IgD-negative memory B cell (primary cell): ENCODE results near the gene FOXO1. TPM values are rescaled to one million over a fixed set of nuclear protein-coding genes. Genes with fewer than 3 reads are reported as not detected.

Experiments
- H3K27ac Mint-ChIP-seq, 3 donors: one replicate each; pipeline ENCODE4 v1.8.0; 2020 to 2022; ENCODE audit warnings: mild to moderate bottlenecking in 3 of 3, mixed read lengths in 3 of 3, moderate library complexity in 1 of 3
- H3K27me3 Mint-ChIP-seq: one replicate; pipeline ENCODE4 v1.8.0; 2021; ENCODE audit warnings: mixed read lengths
- H3K36me3 Mint-ChIP-seq: one replicate; pipeline ENCODE4 v1.8.0; 2020; ENCODE audit warnings: mild to moderate bottlenecking, mixed read lengths
- H3K4me1 Mint-ChIP-seq, 3 donors: one replicate each; pipeline ENCODE4 v1.8.0; 2020 to 2022; ENCODE audit warnings: mixed read lengths in 3 of 3, mild to moderate bottlenecking in 1 of 3
- H3K4me3 Mint-ChIP-seq, 4 donors: one replicate each; pipeline ENCODE4 v1.8.0; 2020 to 2022; ENCODE audit warnings: mild to moderate bottlenecking in 4 of 4, mixed read lengths in 4 of 4, moderate library complexity in 3 of 4
- H3K9me3 Mint-ChIP-seq, 3 donors: one replicate each; pipeline ENCODE4 v1.8.0; 2020 to 2021; ENCODE audit warnings: mixed read lengths in 3 of 3, mild to moderate bottlenecking in 1 of 3
- polyA plus RNA-seq: library from polyadenylated mRNA; unstranded; fragments of 300-500 nt; fragmentation: Illumina TruSeq; gene quantifications from one replicate; pipeline ENCODE4 v1.2.3, GENCODE V29; 2021

The FOXO1 gene
- polyA plus RNA-seq, 1 donor from 2014 or later: 16.5 TPM

DNA sequence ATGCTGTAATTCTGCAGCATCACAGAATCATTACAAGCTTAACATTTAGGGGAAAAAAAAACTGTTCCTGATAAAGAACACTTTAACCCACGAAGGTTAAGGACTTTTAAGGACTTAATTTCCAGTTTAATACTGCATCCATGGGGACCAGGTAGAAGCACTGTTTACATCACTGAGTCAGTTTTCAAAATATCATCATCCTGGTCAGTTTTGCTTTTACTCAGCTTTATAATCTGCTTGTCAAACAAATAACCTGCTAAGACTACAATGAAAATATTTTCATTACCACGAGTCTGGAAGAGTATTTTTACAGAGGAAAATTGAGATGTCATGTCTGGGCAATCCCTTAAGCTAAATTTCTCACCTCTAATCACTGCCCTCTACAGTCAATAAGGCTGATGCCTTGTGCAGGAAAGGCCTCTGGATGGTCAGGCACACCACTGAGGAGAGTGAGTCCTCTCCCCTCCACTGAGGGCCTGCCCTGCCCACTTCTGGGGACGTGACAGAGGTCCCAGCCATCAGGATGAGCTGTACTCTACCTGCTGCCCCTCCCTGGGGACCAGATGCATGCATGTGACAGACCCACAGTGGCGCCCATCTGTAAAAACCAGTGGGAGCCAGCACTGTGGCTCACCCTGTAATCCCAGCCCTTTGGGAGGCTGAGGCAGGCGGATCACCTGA lies 31.0 kb downstream of the FOXO1 start:
- no peak overlapping the region for H3K27ac Mint-ChIP-seq
- peak overlapping the region in 1 of 4 donors; percentile 17 for H3K4me3 Mint-ChIP-seq
- peaks cover 7% of the 10 kb centered on the region for H3K36me3 Mint-ChIP-seq
- no peaks in the 10 kb centered on the region for H3K27me3 Mint-ChIP-seq
- no peaks in the 10 kb centered on the region for H3K9me3 Mint-ChIP-seq
- H3K4me1 Mint-ChIP-seq: peaks cover 54 to 67% (median 61%) of the 10 kb centered on the region in 3 donors

DNA sequence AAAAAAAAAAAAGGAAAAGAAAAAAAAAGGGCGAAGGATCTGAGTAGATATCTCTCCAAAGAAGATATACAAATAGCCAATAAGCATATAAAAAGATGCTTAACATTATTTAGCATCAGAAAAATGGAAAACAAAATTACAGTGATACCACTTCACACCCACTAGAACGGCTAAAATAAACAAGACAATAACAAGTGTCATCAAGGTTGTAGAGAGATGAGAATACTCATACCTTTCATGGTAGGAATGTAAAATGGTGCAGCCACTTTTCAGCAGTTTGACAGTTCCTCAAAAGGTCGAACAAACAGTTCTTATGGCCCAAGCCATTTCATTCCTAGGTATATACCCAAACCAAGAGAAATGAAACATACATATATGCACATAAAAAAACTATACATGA lies 33.5 kb downstream of the FOXO1 start:
- Mint-ChIP-seq H3K9me3 (no peaks in the 10 kb centered on the region), H3K4me3 (peak overlapping the region in 1 of 4 donors; percentile 21), H3K36me3 (peaks cover 7% of the 10 kb centered on the region), H3K4me1 (peaks cover 47 to 66% (median 55%) of the 10 kb centered on the region in 3 donors), H3K27me3 (no peaks in the 10 kb centered on the region), H3K27ac (no peak overlapping the region)

DNA sequence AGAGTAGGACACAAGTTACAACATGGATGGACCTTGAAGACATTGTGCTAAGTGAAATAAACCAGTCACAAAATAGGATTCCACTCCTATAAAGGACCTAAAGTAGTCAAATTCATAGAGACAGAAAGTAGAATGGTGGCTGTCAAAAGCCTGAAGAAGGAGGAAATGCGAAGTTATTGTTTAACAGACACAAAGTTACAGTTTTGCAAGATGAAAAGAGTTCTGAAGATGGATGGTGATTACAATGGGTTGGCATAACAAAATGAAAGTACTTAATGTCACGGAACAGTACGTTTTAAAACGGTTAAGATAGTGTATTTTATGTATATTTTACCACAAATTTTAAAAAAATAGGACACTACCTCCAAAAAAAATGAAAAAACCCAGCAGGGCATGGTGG lies 34.8 kb downstream of the FOXO1 start:
- H3K4me1 Mint-ChIP-seq: peaks cover 50 to 66% (median 54%) of the 10 kb centered on the region in 3 donors
- H3K9me3 Mint-ChIP-seq: no peaks in the 10 kb centered on the region
- no peaks in the 10 kb centered on the region for H3K27me3 Mint-ChIP-seq
- H3K36me3 Mint-ChIP-seq: peaks cover 7% of the 10 kb centered on the region
- peak overlapping the region in 2 of 3 donors; percentile 33 to 43 for H3K27ac Mint-ChIP-seq
- peak overlapping the region in 2 of 4 donors; percentile 1 to 84 for H3K4me3 Mint-ChIP-seq

DNA sequence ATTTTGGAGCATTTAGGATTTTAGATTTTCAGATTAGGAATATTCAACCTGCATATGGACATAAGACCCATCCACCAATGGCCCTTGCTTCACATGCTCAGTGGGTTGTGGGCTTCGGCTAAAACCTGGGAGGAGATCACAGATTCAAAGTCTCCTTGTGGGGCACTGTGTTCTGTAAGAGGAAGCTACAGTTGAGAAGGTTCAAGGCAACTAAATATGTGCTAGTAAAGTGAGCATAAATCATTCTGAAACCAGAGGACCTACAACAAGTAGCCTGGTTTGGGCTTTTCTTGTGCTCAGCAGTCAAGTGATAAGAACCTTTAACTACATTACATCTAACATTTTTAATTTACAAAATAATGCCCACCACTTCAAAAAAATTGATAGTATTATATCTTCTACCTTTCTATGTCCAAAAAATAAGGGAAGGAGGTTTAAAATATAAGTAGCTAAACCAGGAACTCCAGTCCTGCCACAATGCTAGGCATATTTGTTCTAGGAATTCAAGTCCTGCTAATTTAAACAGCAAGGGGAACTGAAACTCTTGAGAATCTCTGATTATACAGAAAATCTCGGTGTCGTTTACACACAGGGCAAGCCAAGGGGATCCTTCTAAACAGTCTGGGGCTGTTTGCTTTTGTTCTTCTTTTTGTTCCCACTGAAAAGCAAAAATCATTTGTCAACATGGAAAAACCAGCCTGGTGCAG lies 36.6 kb downstream of the FOXO1 start:
- Mint-ChIP-seq H3K36me3 (peaks cover 7% of the 10 kb centered on the region), H3K4me1 (peaks cover 53 to 62% (median 55%) of the 10 kb centered on the region in 3 donors), H3K9me3 (no peaks in the 10 kb centered on the region), H3K27me3 (no peaks in the 10 kb centered on the region), H3K27ac (peak overlapping the region; percentile 70 to 92 (median 86)), H3K4me3 (peak overlapping the region in 3 of 4 donors; percentile 19 to 84 (median 67))

DNA sequence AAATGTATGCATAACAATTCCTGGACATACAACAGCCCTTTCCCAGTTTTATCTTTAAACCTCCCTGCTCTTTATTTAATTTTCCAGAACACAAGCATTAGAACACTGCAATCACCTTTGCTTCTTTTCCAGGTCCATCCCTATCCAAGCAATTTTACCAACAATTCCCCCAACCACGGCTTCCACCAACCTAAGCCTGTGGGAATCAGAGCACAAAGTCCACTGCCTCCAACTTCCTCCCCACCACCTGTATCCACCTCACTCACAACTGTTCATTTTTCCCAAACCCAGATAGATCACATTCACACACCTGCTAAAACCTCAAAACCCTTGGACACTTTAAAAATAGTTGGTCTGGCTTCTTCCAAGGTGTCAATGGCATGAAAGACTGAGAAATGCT lies 39.5 kb downstream of the FOXO1 start:
- Mint-ChIP-seq H3K4me3 (peak overlapping the region in 1 of 4 donors; percentile 2), H3K4me1 (peaks cover 64 to 73% (median 70%) of the 10 kb centered on the region in 3 donors), H3K27ac (peak overlapping the region in 2 of 3 donors; percentile 2 to 30), H3K27me3 (no peaks in the 10 kb centered on the region), H3K9me3 (no peaks in the 10 kb centered on the region), H3K36me3 (peaks cover 5% of the 10 kb centered on the region)

DNA sequence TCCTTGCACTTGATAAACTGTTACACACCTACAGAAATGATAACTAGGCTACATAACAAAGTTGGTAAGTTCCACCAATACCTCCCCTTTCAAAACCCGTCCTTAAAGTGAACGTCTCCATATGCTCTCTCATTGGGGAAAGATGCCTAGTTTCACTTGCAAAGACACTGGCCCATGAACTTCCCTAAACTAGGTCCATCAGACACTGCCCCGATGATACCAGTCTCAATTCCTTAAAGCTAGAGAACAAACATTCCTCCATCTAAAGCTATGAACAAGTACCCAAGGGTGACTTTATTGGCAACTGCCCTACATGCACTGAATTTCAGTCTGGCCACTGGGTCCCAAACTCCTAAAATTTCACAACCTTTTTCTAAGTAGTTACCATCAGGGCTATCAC lies 39.9 kb downstream of the FOXO1 start:
- H3K9me3 Mint-ChIP-seq: no peaks in the 10 kb centered on the region
- H3K27ac Mint-ChIP-seq: peak overlapping the region; percentile 2 to 65 (median 30)
- peak overlapping the region in 3 of 4 donors; percentile 2 to 69 (median 28) for H3K4me3 Mint-ChIP-seq
- peaks cover 62 to 72% (median 67%) of the 10 kb centered on the region in 3 donors for H3K4me1 Mint-ChIP-seq
- H3K27me3 Mint-ChIP-seq: no peaks in the 10 kb centered on the region
- peaks cover 4% of the 10 kb centered on the region for H3K36me3 Mint-ChIP-seq

DNA sequence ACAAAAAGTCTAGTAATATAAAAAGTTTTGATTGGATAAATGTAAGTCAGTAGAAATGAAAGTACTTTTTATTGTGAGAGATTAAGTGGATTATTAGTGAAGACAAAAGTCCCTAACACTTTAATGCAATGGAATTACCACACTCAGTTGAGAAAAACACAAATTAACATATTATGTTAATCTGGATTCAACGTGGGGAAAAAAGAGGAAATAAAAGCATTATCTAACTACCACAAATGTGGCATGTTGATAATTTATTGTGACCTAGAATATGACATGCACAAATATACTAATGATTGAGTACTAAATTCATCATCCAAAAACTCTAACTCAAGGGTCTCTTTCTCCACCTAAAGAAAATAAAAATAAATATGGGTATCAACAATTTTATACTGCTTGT lies 41.5 kb downstream of the FOXO1 start:
- Mint-ChIP-seq H3K9me3 (no peaks in the 10 kb centered on the region), H3K4me1 (peaks cover 56 to 64% (median 59%) of the 10 kb centered on the region in 3 donors), H3K4me3 (peak overlapping the region in 1 of 4 donors; percentile 78), H3K36me3 (peaks cover 2% of the 10 kb centered on the region), H3K27me3 (no peaks in the 10 kb centered on the region), H3K27ac (no peak overlapping the region)

DNA sequence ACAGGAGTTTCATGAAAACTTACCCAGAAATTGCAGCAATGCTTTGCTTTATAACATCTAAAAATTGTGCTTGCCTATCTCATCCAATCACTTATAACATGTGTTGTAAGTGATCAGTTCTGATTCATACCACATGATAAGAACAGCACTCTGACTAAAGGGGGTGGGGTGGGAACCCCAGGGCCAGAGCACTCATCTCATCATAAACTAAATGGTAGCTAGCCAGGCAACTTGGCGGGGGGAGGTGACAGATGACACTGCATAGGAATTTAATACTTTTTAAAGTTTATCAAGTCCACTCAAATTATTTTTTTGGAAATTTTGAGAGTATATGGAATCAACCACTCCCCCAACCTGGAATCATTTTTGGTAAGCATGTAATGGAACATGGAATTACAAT lies 42.1 kb downstream of the FOXO1 start:
- Mint-ChIP-seq H3K4me1 (peaks cover 57 to 64% (median 59%) of the 10 kb centered on the region in 3 donors), H3K4me3 (peak overlapping the region in 1 of 4 donors; percentile 78), H3K27ac (no peak overlapping the region), H3K36me3 (peaks cover 6% of the 10 kb centered on the region), H3K27me3 (no peaks in the 10 kb centered on the region), H3K9me3 (no peaks in the 10 kb centered on the region)

DNA sequence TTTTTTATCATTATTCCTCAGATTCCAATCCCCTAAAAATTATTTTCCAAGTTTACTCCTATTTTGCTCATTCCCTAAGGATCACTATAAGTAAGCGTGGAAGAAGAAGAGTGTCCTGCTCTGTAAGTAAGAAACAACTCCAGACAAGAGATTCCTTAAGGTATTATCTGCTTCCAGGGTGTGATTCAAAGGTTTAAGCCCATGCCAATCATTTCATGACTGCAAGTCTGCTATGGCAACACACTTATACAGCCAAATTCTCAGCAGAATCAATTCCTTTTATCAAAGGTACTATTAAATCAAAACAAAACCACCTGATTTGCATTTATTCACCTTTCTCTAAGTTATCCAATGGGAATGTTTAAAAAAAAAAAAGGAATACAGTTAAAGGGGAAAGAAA lies 43.7 kb downstream of the FOXO1 start:
- Mint-ChIP-seq H3K4me1 (peaks cover 59 to 63% (median 63%) of the 10 kb centered on the region in 3 donors), H3K36me3 (peaks cover 8% of the 10 kb centered on the region), H3K9me3 (no peaks in the 10 kb centered on the region), H3K27ac (peak overlapping the region in 1 of 3 donors; percentile 6), H3K27me3 (no peaks in the 10 kb centered on the region), H3K4me3 (peak overlapping the region in 1 of 4 donors; percentile 36)

DNA sequence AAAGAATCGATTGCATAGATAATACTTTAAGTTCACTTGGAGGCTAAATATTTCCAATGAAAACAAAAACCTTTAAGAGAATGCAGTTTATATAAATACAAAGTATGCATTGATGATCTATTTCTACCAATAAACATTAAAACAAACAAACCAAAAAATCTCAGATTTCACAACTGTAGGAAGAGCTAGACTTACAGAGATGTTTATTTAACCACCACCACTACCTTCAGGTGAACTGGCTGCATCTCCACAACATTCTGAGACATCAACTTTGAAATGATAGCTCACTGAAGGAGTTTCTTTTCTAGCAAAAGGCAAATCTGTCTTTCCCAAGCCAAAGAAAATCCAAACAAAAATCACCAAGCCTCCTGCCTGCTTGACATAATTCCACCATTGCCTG lies 44.2 kb downstream of the FOXO1 start:
- H3K4me1 Mint-ChIP-seq: peaks cover 61 to 66% (median 62%) of the 10 kb centered on the region in 3 donors
- no peak overlapping the region for H3K27ac Mint-ChIP-seq
- H3K36me3 Mint-ChIP-seq: peaks cover 8% of the 10 kb centered on the region
- H3K9me3 Mint-ChIP-seq: no peaks in the 10 kb centered on the region
- H3K4me3 Mint-ChIP-seq: peak overlapping the region in 1 of 4 donors; percentile 42
- no peaks in the 10 kb centered on the region for H3K27me3 Mint-ChIP-seq

DNA sequence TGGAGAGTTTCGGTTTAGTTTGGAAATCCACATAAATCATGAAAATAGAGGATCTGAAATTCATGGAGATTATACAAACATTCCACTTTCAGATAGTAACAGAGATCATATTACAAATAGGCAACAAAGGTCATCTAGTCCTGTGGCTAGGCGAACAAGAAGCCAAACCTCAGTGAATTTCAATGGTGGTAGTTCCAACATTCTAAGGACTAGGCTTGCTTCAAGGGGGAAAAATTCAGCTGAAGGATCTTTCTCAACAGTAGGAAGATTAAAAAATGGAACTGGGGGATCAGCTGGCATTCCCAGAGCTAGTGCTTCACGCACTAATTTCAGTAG lies 47.0 kb downstream of the FOXO1 start:
- H3K27ac Mint-ChIP-seq: no peak overlapping the region
- peaks cover 8% of the 10 kb centered on the region for H3K36me3 Mint-ChIP-seq
- peak overlapping the region in 1 of 4 donors; percentile 11 for H3K4me3 Mint-ChIP-seq

DNA sequence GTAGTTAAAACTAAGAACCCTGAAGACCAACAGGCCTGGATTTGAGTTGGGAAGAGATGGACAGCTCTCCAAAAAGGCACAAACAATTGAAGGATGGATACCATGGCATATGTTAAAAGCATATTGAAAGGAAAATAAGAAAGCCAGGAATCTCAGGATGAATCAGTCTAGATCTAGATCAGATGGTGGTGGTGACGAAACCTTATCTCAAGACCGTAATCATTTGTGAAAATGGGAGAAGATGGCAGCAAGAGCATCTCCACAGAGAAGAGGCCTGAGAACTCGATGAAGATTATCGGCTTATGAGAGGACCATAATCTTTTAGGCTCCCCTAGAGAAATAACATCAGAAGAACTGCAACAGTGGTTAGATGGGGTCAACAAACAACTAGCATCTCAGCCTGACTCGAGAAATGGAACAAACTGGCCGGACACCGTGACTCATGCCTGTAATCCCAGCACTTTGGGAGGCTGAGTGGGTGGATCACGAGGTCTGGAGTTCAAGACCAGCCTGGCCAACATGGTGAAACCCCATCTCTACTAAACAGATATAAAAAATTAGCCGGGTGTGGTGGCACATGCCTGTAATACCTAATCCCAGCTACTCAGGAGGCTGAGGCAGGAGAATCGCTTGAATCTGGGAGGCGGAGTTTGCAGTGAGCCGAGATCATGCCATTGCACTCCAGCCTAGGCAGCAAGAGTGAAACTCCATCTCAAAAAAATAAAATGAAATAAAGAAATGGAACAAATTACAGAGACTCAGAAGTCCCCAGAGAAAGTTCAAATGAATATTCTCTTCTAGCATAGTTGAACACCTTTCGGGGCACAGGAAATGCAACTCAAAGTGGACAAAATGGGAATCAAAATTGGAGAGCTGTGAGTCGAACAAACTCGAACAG lies 47.6 kb downstream of the FOXO1 start:
- peak overlapping the region in 2 of 4 donors; percentile 20 to 38 for H3K4me3 Mint-ChIP-seq
- H3K4me1 Mint-ChIP-seq: peaks cover 59 to 74% (median 62%) of the 10 kb centered on the region in 3 donors
- H3K9me3 Mint-ChIP-seq: no peaks in the 10 kb centered on the region
- no peaks in the 10 kb centered on the region for H3K27me3 Mint-ChIP-seq
- H3K27ac Mint-ChIP-seq: no peak overlapping the region
- peaks cover 8% of the 10 kb centered on the region for H3K36me3 Mint-ChIP-seq

More for the DNA sequence above, 47.0 kb downstream of the FOXO1 start:
- Mint-ChIP-seq H3K9me3 (no peaks in the 10 kb centered on the region), H3K4me1 (peaks cover 58 to 70% (median 63%) of the 10 kb centered on the region in 3 donors), H3K27me3 (no peaks in the 10 kb centered on the region)

DNA sequence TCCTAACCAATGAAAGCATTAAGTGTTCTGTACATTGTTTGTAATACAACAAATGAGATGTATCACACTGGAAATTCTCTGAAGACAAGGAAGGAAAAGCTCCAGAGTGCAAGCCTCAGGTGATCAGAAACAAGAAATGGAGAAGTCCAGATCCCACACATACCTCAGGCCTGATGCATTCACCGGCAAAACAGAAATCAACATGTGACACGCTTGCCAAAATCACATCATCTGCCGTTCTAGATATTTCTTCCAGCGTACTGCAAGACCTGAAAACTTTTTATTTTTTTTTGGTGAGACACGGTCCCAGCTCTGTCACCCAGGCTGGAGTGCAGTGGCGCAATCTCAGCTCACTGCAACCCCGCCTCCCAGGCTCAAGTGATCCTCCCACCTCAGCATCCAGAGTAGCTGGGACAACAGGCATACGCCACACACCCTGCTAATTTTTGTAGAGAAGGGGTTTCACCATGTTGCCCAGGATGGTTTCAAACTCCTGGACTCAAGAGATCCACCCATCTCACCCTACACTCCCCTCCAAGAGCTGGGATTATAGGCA lies 48.6 kb downstream of the FOXO1 start:
- H3K4me3 Mint-ChIP-seq: peak overlapping the region in 1 of 4 donors; percentile 6
- no peaks in the 10 kb centered on the region for H3K27me3 Mint-ChIP-seq
- no peaks in the 10 kb centered on the region for H3K9me3 Mint-ChIP-seq
- H3K36me3 Mint-ChIP-seq: peaks cover 8% of the 10 kb centered on the region
- peaks cover 59 to 76% (median 64%) of the 10 kb centered on the region in 3 donors for H3K4me1 Mint-ChIP-seq
- H3K27ac Mint-ChIP-seq: no peak overlapping the region

DNA sequence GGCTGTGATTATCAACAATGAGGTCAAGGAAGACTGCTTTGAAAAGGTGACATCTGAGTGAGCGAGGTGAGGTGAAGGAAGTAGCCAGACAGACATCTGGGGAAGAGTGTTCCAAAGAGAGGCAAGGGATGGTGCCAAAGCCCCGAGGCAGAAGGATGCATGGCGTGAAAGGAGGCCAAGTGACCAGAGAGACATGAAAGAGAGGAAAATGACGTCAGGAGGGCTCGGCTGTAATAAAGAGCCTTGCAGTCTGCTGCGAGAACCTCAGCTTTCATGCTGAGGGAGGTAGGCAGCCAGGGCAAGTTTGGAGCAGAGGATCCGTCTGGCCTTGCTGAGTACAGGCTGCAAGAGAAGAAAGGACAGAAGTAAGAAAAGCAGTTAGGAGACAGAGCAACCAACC lies 50.8 kb downstream of the FOXO1 start:
- Mint-ChIP-seq H3K4me1 (peaks cover 58 to 84% (median 63%) of the 10 kb centered on the region in 3 donors), H3K9me3 (no peaks in the 10 kb centered on the region), H3K27ac (peak overlapping the region; percentile 25 to 89 (median 50)), H3K27me3 (no peaks in the 10 kb centered on the region), H3K4me3 (peak overlapping the region in 2 of 4 donors; percentile 5 to 12), H3K36me3 (peaks cover 6% of the 10 kb centered on the region)
